Transverse colon (tissue), 4 donors: ENCODE results near the gene PNKD. TPM values are rescaled to one million over a fixed set of nuclear protein-coding genes. Genes with fewer than 3 reads are reported as not detected.

Source experiments
- DNase-seq: peaks from one replicate; pipeline ENCODE4 v3.0.0-alpha.2; 2019
- H3K27ac ChIP-seq, 4 donors: fragments of 200-600 bp; sonication (generic); 2 replicates each; pipeline ENCODE4 v1.5.1; 2016 to 2018; ENCODE audit warnings: inconsistent platforms in 4 of 4
- H3K27me3 ChIP-seq: fragments of 200-600 bp; sonication (generic); 2 replicates; pipeline ENCODE4 v1.5.1; 2017; ENCODE audit warnings: inconsistent platforms
- H3K36me3 ChIP-seq, 4 donors: fragments of 200-600 bp; sonication (generic); 2 replicates each; pipeline ENCODE4 v1.5.1; 2017 to 2019; ENCODE audit warnings: inconsistent platforms in 4 of 4
- H3K4me1 ChIP-seq, 4 donors: fragments of 200-600 bp; sonication (generic); 2 replicates each; pipeline ENCODE4 v1.5.1; 2017 to 2020; ENCODE audit warnings: inconsistent platforms in 4 of 4
- H3K4me3 ChIP-seq, 4 donors: fragments of 200-600 bp; sonication (generic); 1 replicate in 1 of 4; 2 replicates in 3 of 4; pipeline versions ENCODE4 v1.5.1 to v1.6.1; 2017 to 2019; ENCODE audit warnings: inconsistent platforms in 4 of 4
- H3K9me3 ChIP-seq, 2 donors: fragments of 200-600 bp; sonication (generic); 2 replicates each; pipeline ENCODE4 v1.5.1; 2017 to 2019; ENCODE audit warnings: inconsistent platforms in 2 of 2
- CTCF ChIP-seq, 5 experiments: fragments of 200-600 bp in 3 of 5; fragments of 450-650 bp in 2 of 5; sonication (generic) in 3 of 5; IDR thresholded peaks; 1 replicate in 2 of 5; 2 replicates in 3 of 5; pipeline ENCODE4 v1.5.1; 2016 to 2017; ENCODE audit warnings: antibody characterized with exemption in 5 of 5, inconsistent platforms in 3 of 5, mild to moderate bottlenecking in 2 of 5, moderate library complexity in 1 of 5
- EP300 ChIP-seq: sonication (generic); formaldehyde crosslinking; IDR thresholded peaks from one replicate; pipeline ENCODE4 v1.6.1; 2017; ENCODE audit warnings: antibody characterized with exemption, low read depth
- POLR2A ChIP-seq: fragments of 450-650 bp; IDR thresholded peaks from one replicate; pipeline ENCODE4 v1.6.1; 2016; ENCODE audit warnings: antibody characterized with exemption, mild to moderate bottlenecking, moderate library complexity
- POLR2AphosphoS5 ChIP-seq, 3 donors: sonication (generic); formaldehyde crosslinking; IDR thresholded peaks; one replicate each; pipeline ENCODE4 v1.6.1; 2016; ENCODE audit warnings: antibody characterized with exemption in 3 of 3
- WGBS, 2 donors: methylation state at CpG; one replicate each; pipeline ENCODE4 v1.1.5; 2018; ENCODE audit warnings: low coverage in 1 of 2; 5-methylcytosine and 5-hydroxymethylcytosine counted together
- in situ Hi-C, 4 donors: fragments of 200-750 bp; cut with MboI; loops; one replicate each; pipeline versions ENCODE4 v1.15.0 to v1.15.1; 2017; ENCODE audit warnings: low sequenced_read_pairs in 3 of 4, low pct_ligation_motif_present in 1 of 4, low pct_unique_long_range_greater_than_20kb in 1 of 4
- intact Hi-C: fragments of 100-400 bp; cut with DNase I; formaldehyde crosslinking; loops from one replicate; pipeline ENCODE4 v1.15.1; 2023; ENCODE audit warnings: low total_unique reads
- total RNA-seq, 4 donors: library from RNA; depleted of rRNA; stranded (reverse); fragments of >200 nt; gene quantifications; one replicate each; pipeline ENCODE4 v1.1.0, GENCODE V29; 2016

Gene PNKD
- total RNA-seq, 4 donors from 2014 or later: 14.3 to 111 (median 100) TPM

- no peak for DNase-seq
- Histone ChIP-seq H3K4me1 (peaks cover 8 to 40% (median 33%) of the 10 kb centered on the region in 4 donors), H3K9me3 (no peaks in the 10 kb centered on the region), H3K4me3 (no peak overlapping the region), H3K27me3 (no peaks in the 10 kb centered on the region), H3K27ac (peak overlapping the region in 2 of 4 donors; percentile 100), H3K36me3 (no peaks in the 10 kb centered on the region)
- in situ Hi-C loops (loop anchor here in 3 of 4 donors (10.0 to 25.0 kb wide), 3 partner anchors 100 to 207 kb away; partner anchors contain the start of gene TMBIM1 (in 3 of the 3)), intact Hi-C loops (loop anchor here (2.0 kb wide), 1 partner anchor 98 kb away; no protein-coding TSS in a partner anchor)
- TF ChIP-seq CTCF (IDR thresholded peaks at IDR 0.05): no peak
- TF ChIP-seq POLR2A: no peak
- no peak for TF ChIP-seq EP300
- TF ChIP-seq POLR2AphosphoS5 (IDR thresholded peaks at IDR 0.05): no peak
- 89% methylated on average over 13 of the region's 13 CpGs; no CpG with 5 or more reads in 1 of the 2 donors for WGBS, 2 donors
These were observed 124.2 kb downstream of the PNKD start for GRCh38 chr2:218394298-218395089.

- H3K4me3 ChIP-seq: no peak overlapping the region
These were observed 124.7 kb downstream of the PNKD start for GRCh38 chr2:218395090-218395444.

DNA sequence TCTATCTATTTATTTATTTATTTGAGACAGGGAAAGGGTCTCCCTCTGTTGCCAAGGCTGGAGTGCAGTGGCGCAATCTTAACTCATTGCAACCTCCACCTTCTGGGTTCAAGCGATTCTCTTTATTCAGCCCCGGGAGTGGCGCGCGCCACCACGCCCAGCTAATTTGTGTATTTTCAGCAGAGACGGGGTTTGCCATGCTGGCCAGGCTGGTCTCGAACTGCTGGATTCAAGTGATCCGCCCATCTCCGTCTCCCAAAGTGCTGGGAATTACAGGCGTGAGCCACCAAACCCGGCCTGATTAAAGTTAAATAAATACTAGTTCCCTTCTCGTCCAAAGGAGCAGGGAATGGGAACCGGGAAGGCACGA lies 125.1 kb downstream of the PNKD start:
- H3K4me3 ChIP-seq: peak overlapping the region in 3 of 4 donors; percentile 80 to 98 (median 97)
- in situ Hi-C loops: loop anchor here in 3 of 4 donors (10.0 to 25.0 kb wide), 3 partner anchors 101 to 208 kb away; partner anchors contain the start of gene TMBIM1 (in 3 of the 3)
- H3K27me3 ChIP-seq: no peaks in the 10 kb centered on the region
- peaks cover 8 to 40% (median 33%) of the 10 kb centered on the region in 4 donors for H3K4me1 ChIP-seq
- H3K27ac ChIP-seq: peak overlapping the region; percentile 99 to 100 (median 100)
- intact Hi-C loops: loop anchor here (2.0 kb wide), 1 partner anchor 99 kb away; no protein-coding TSS in a partner anchor
- DNase-seq: peak; percentile 52
- no peaks in the 10 kb centered on the region for H3K36me3 ChIP-seq
- TF ChIP-seq CTCF (IDR thresholded peaks at IDR 0.05): no peak
- no peak for TF ChIP-seq EP300
- TF ChIP-seq POLR2AphosphoS5 (IDR thresholded peaks at IDR 0.05): no peak
- no peak for TF ChIP-seq POLR2A
- 25% methylated on average over 16 of the region's 16 CpGs; no CpG with 5 or more reads in 1 of the 2 donors for WGBS, 2 donors
- H3K9me3 ChIP-seq: no peaks in the 10 kb centered on the region

More at GRCh38 chr2:218395090-218395444, 124.7 kb downstream of the PNKD start:
- no peaks in the 10 kb centered on the region for H3K36me3 ChIP-seq
- no peak for TF ChIP-seq CTCF (IDR thresholded peaks at IDR 0.05)
- no peak for TF ChIP-seq EP300
- no peak for TF ChIP-seq POLR2AphosphoS5 (IDR thresholded peaks at IDR 0.05)
- TF ChIP-seq POLR2A: no peak
- no peaks in the 10 kb centered on the region for H3K9me3 ChIP-seq
- no peaks in the 10 kb centered on the region for H3K27me3 ChIP-seq
- no peak for DNase-seq
- intact Hi-C loops: loop anchor here (2.0 kb wide), 1 partner anchor 98 kb away; no protein-coding TSS in a partner anchor
- peaks cover 8 to 40% (median 33%) of the 10 kb centered on the region in 4 donors for H3K4me1 ChIP-seq
- peak overlapping the region; percentile 99 to 100 (median 100) for H3K27ac ChIP-seq
- in situ Hi-C loops: loop anchor here in 3 of 4 donors (10.0 to 25.0 kb wide), 3 partner anchors 100 to 208 kb away; partner anchors contain the start of gene TMBIM1 (in 3 of the 3)
- 73% methylated on average over 6 of the region's 6 CpGs; no CpG with 5 or more reads in 1 of the 2 donors for WGBS, 2 donors
